ENCODE measurements around the gene FAXDC2.

The FAXDC2 gene

DNA sequence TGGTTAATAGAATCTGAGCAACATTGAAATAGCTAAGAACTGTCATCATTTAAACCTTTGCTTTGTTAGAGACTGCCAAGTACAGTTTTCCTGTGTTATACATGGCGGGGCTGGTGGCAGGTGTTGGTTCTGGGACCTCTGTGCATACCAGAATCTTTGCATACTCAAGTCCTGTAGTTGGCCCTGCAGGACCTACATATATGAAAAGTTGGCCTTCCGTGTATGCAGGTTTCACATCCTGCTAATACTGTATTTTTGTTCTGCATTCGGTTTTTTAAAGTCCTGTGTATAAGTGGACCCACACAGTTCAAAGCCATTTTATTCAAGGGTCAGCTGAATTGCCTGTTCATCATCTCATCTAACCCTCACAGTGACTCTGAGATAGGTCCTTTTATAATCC lies 58.9 kb downstream of the FAXDC2 start:
- Histone ChIP-seq H3K4me3 (ENCODE audit: low read length) (no peak overlapping the region), H3K27me3 (ENCODE audit: insufficient read depth, low read length) (no peaks in the 10 kb centered on the region), H3K9me3 (ENCODE audit: insufficient read depth, low read depth, low read length) (no peaks in the 10 kb centered on the region), H3K4me1 (ENCODE audit: insufficient read depth, low read length) (peaks cover 9% of the 10 kb centered on the region; the same call in 1 of the 2 replicates), H3K36me3 (ENCODE audit: insufficient read depth, low read length) (peaks cover 65% of the 10 kb centered on the region), H3K27ac (ENCODE audit: low read depth, low read length) (no peak overlapping the region), H3K9ac (ENCODE audit: low read depth, low read length) (no peak overlapping the region)
- WGBS = 97% methylated on average over 3 of the region's 3 CpGs

DNA sequence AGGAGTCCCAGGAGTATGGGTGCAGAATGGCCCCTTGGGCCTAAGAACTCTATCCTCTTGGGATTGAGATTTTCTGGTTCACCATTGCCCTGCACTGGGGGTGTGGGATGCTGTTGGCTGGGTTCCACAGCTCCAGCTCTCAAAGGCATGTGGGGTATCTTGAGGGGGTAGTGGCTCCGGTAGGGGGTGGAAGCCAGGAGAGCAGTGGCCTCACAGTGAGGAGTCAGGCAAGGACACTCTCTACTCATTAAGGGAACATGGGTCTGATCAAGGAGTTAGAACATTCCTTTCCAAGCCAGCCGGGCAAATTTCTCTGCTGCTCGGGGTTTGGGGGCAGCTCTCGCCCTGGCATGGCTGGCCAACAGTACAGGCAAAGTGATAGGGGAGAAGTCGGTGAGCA lies 62.2 kb downstream of the FAXDC2 start:
- Histone ChIP-seq H3K9ac (ENCODE audit: low read depth, low read length) (no peak overlapping the region; the same call in 1 of the 2 replicates), H3K4me1 (ENCODE audit: insufficient read depth, low read length) (peaks cover 32% of the 10 kb centered on the region), H3K27me3 (ENCODE audit: insufficient read depth, low read length) (no peaks in the 10 kb centered on the region), H3K36me3 (ENCODE audit: insufficient read depth, low read length) (peaks cover 36% of the 10 kb centered on the region), H3K4me3 (ENCODE audit: low read length) (no peak overlapping the region), H3K9me3 (ENCODE audit: insufficient read depth, low read depth, low read length) (no peaks in the 10 kb centered on the region), H3K27ac (ENCODE audit: low read depth, low read length) (0 out of 2 replicates have a peak overlapping the region, but pooled peaks have one; percentile 13)
- 98% methylated on average over 5 of the region's 5 CpGs for WGBS

DNA sequence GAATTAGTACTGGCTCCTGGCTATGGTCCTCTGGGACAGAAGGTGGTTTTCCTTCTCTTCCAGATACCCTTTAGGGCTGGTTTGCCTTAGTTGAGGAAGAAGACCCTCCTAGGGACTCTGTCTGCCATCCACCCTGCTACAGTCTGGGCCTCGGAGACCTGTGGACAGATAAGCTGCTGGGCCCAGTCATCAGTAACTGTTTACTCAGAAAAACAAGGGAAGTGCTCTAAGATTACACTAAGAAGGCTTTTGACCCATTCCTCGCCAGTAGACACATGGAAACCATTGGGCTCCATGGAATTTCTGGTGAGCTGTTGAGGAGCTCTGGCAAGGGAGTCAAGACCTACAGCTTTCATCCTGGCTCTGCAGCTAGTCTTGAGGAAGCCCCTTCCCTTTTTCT lies 64.0 kb downstream of the FAXDC2 start:
- H3K27ac ChIP-seq (ENCODE audit: low read depth, low read length) = no peak overlapping the region
- no peak overlapping the region for H3K4me3 ChIP-seq (ENCODE audit: low read length)
- no peak overlapping the region for H3K9ac ChIP-seq (ENCODE audit: low read depth, low read length)
- no peaks in the 10 kb centered on the region for H3K9me3 ChIP-seq (ENCODE audit: insufficient read depth, low read depth, low read length)
- peaks cover 50% of the 10 kb centered on the region for H3K4me1 ChIP-seq (ENCODE audit: insufficient read depth, low read length)
- 83% methylated on average over 2 of the region's 2 CpGs for WGBS
- H3K27me3 ChIP-seq (ENCODE audit: insufficient read depth, low read length) = no peaks in the 10 kb centered on the region
- peaks cover 18% of the 10 kb centered on the region for H3K36me3 ChIP-seq (ENCODE audit: insufficient read depth, low read length)

DNA sequence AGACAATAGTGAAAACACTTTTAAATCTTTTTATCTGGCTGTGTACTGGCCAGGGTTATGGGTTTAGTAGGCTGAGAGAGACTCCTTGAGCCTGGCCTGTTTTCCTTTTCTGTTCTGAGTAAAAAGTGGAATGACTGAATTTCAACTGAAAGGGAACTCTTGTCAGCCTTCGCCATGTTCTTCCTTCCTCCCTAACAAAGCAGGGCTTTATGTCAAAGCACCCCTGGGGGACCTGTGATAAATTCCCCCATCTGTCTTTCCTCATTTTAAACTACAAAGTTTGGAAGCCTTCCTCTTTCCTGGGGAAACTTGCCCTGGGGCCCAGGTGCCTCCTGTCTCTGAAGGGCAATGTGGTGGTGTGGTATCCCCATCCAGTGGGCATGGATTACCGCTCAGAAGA lies 65.5 kb downstream of the FAXDC2 start:
- H3K4me1 ChIP-seq (ENCODE audit: insufficient read depth, low read length) = peaks cover 50% of the 10 kb centered on the region
- 69% methylated on average over 2 of the region's 2 CpGs for WGBS

DNA sequence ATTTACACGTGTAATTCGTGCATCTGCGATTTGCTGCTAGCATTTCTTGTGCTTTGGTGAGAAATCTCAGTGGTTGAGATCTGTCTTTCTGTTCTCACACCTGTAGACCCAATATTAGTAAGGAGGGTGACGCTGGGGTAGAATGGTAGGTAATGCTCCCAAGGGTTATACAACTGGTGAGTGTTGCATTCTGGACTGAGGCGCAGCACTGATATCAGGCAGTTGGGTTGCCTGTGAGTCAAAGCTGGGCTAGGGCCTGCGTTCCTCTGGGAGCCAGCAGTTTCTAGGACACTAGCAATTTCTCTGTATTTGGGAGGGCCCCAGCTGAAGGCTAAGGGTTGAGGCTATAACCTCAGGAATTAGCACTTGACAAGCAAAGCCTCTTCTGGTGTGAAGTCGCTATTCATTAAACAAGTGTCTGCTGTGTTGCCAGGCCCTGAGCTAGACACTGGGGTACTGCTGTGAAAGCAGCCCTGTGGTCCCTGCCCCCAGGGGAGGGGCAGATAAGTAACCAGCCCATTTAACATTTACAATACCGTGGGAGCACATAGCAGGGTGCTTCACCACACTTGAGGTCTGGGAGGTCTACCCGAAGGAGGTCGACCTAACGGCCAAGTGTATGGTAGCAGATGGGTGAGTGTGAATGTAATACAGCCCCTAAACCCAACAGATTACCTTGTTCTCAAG lies 66.5 kb downstream of the FAXDC2 start:
- peaks cover 4% of the 10 kb centered on the region; the same call in 1 of the 2 replicates for H3K36me3 ChIP-seq (ENCODE audit: insufficient read depth, low read length)
- no peaks in the 10 kb centered on the region for H3K27me3 ChIP-seq (ENCODE audit: insufficient read depth, low read length)
- no peak overlapping the region for H3K4me3 ChIP-seq (ENCODE audit: low read length)
- no peak overlapping the region for H3K9ac ChIP-seq (ENCODE audit: low read depth, low read length)
- 68% methylated on average over 10 of the region's 11 CpGs for WGBS
- no peak overlapping the region for H3K27ac ChIP-seq (ENCODE audit: low read depth, low read length)
- H3K9me3 ChIP-seq (ENCODE audit: insufficient read depth, low read depth, low read length) = no peaks in the 10 kb centered on the region
- H3K4me1 ChIP-seq (ENCODE audit: insufficient read depth, low read length) = peaks cover 53% of the 10 kb centered on the region

More for the DNA sequence above, 65.5 kb downstream of the FAXDC2 start:
- peaks cover 3% of the 10 kb centered on the region; the same call in 1 of the 2 replicates for H3K36me3 ChIP-seq (ENCODE audit: insufficient read depth, low read length)
- no peaks in the 10 kb centered on the region for H3K9me3 ChIP-seq (ENCODE audit: insufficient read depth, low read depth, low read length)
- no peak overlapping the region; the same call in 1 of the 2 replicates for H3K27ac ChIP-seq (ENCODE audit: low read depth, low read length)
- no peak overlapping the region for H3K4me3 ChIP-seq (ENCODE audit: low read length)
- H3K27me3 ChIP-seq (ENCODE audit: insufficient read depth, low read length) = no peaks in the 10 kb centered on the region
- no peak overlapping the region for H3K9ac ChIP-seq (ENCODE audit: low read depth, low read length)

DNA sequence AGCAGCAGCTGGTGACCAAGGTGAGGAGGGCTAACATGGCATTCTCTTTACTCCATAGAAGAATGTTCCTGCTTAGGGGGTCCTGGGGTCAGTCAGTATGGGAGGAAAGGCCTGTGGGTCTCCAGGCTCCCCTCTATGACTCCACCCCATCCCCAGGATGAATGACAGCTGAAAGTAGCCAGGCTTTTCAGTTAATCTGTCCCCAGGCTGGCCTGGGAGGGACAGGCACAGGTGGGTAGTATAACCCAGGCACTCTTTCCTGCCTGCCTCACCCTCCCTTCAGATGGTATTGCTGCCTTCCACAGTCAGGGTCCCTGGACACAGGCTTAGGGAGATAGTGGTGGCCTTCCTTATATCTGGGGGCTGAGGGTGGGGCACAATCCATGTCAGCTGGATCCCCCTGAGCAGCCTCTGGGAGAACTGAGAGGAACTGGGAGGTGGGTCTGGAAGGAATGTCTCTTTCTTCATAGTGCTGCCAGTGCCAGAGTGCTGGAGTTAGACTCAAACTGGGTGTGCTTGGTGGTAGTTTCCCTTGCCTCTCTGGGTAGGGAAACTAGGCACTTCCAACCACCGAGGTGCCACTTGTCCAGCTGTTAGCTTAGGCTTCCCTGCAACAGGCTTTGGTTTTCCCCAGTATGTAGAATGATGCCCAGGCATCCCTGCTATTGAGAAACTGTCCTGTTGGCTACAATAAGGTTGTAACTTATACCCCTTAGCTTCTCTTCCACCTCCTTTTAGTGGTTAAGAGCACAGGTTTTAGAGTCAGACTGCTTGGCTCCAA lies 67.4 kb downstream of the FAXDC2 start:
- H3K9me3 ChIP-seq (ENCODE audit: insufficient read depth, low read depth, low read length) = no peaks in the 10 kb centered on the region
- WGBS = 92% methylated on average over 1 of the region's 1 CpG
- peaks cover 54% of the 10 kb centered on the region for H3K4me1 ChIP-seq (ENCODE audit: insufficient read depth, low read length)
- no peak overlapping the region for H3K27ac ChIP-seq (ENCODE audit: low read depth, low read length)
- peaks cover 8% of the 10 kb centered on the region; the same call in 1 of the 2 replicates for H3K36me3 ChIP-seq (ENCODE audit: insufficient read depth, low read length)
- no peaks in the 10 kb centered on the region for H3K27me3 ChIP-seq (ENCODE audit: insufficient read depth, low read length)
- no peak overlapping the region for H3K4me3 ChIP-seq (ENCODE audit: low read length)
- no peak overlapping the region for H3K9ac ChIP-seq (ENCODE audit: low read depth, low read length)

DNA sequence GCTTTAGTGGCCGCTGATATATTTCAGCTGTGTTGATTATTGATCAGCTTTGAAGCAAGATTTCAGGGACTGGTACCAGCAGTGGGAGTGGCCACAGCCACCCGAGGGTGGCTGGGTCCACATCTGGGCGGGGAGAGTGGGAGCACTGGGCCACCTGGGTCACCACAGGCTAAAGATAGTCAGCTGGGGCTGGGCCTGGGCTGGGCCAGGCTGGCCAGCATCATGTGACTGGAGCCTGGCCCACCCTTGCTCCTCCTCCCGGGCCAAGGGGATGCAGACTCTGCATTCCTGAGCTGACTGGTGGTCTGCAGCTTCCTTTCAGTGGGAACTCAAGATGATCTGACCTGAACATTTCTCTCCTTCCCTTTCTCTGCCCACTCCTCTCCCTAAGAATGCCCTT lies 68.1 kb downstream of the FAXDC2 start:
- H3K36me3 ChIP-seq (ENCODE audit: insufficient read depth, low read length) = peaks cover 8% of the 10 kb centered on the region; the same call in 1 of the 2 replicates
- no peak overlapping the region for H3K27ac ChIP-seq (ENCODE audit: low read depth, low read length)
- H3K27me3 ChIP-seq (ENCODE audit: insufficient read depth, low read length) = no peaks in the 10 kb centered on the region

DNA sequence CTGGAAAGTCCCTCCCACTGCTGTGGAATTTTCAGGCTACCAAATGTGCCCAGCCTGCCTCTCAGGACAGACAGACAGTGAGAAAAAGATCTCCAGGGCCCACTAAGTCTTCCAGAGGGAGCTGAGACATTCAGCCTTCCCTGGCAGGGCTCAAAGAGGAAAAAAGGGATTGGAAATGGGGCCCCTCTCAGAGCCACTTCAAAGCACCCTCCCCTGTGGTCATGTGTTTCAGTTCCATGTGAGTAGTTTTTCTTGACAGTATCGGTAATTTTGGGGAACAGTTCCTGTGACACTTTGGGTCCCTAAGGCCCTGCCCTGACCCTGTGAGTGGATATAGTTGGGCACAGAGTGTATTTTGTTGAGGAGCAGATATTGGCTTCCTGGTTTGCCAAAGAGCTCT lies 70.3 kb downstream of the FAXDC2 start:
- Histone ChIP-seq H3K9ac (ENCODE audit: low read depth, low read length) (no peak overlapping the region), H3K9me3 (ENCODE audit: insufficient read depth, low read depth, low read length) (no peaks in the 10 kb centered on the region), H3K36me3 (ENCODE audit: insufficient read depth, low read length) (peaks cover 10% of the 10 kb centered on the region; the same call in 1 of the 2 replicates), H3K27ac (ENCODE audit: low read depth, low read length) (no peak overlapping the region; the same call in 1 of the 2 replicates), H3K4me3 (ENCODE audit: low read length) (no peak overlapping the region), H3K27me3 (ENCODE audit: insufficient read depth, low read length) (no peaks in the 10 kb centered on the region), H3K4me1 (ENCODE audit: insufficient read depth, low read length) (peaks cover 58% of the 10 kb centered on the region)
- 95% methylated on average over 1 of the region's 1 CpG for WGBS

More for the DNA sequence above, 68.1 kb downstream of the FAXDC2 start:
- Histone ChIP-seq H3K9me3 (ENCODE audit: insufficient read depth, low read depth, low read length) (no peaks in the 10 kb centered on the region), H3K4me1 (ENCODE audit: insufficient read depth, low read length) (peaks cover 49% of the 10 kb centered on the region), H3K9ac (ENCODE audit: low read depth, low read length) (no peak overlapping the region), H3K4me3 (ENCODE audit: low read length) (no peak overlapping the region)
- WGBS = 61% methylated on average over 4 of the region's 4 CpGs

DNA sequence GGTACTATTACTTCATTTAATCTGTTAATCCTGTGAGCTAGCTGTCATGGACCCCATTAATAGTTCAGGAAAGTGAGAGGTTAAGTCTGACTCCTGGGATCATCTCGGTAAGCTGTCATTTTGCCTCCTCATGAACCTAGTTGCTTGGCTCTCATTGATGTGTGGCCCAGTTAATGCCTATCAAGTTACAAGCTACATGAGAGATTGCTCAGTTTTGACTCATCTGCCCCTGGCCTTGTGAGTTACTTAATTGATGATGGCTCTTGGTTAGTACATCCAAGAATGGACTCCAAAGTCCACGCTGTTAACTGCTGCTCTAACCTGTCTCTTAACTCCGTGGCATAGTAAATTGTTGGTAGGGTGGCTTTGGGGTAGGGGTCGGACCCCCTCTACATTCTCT lies 71.3 kb downstream of the FAXDC2 start:
- 97% methylated on average over 3 of the region's 4 CpGs for WGBS
- H3K27ac ChIP-seq (ENCODE audit: low read depth, low read length) = no peak overlapping the region
- H3K27me3 ChIP-seq (ENCODE audit: insufficient read depth, low read length) = no peaks in the 10 kb centered on the region
- H3K9ac ChIP-seq (ENCODE audit: low read depth, low read length) = no peak overlapping the region
- no peaks in the 10 kb centered on the region for H3K9me3 ChIP-seq (ENCODE audit: insufficient read depth, low read depth, low read length)
- peaks cover 10% of the 10 kb centered on the region; the same call in 1 of the 2 replicates for H3K36me3 ChIP-seq (ENCODE audit: insufficient read depth, low read length)
- H3K4me1 ChIP-seq (ENCODE audit: insufficient read depth, low read length) = peaks cover 58% of the 10 kb centered on the region
- no peak overlapping the region for H3K4me3 ChIP-seq (ENCODE audit: low read length)

DNA sequence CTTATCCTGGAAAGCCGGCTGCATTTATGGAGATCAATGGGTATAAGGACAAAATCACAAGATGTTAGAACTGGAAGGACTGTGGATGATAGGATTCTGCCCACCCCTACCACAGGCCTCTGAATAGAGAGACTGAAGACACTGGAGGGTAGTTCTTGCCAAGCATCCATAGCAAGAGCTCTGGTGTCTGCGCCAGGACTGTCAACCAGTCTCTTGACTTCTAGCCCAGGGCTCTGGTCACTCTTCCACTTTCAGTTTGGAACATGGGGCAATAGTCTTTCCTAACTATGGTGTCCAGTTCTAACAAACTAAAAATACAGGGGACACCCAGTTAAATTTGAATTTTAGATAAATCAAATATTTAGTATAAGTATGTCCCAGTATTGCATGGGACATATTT lies 71.9 kb downstream of the FAXDC2 start:
- H3K27me3 ChIP-seq (ENCODE audit: insufficient read depth, low read length) = no peaks in the 10 kb centered on the region
- H3K9me3 ChIP-seq (ENCODE audit: insufficient read depth, low read depth, low read length) = no peaks in the 10 kb centered on the region
- WGBS = 94% methylated on average over 2 of the region's 2 CpGs
- peaks cover 10% of the 10 kb centered on the region; the same call in 1 of the 2 replicates for H3K36me3 ChIP-seq (ENCODE audit: insufficient read depth, low read length)
- no peak overlapping the region for H3K27ac ChIP-seq (ENCODE audit: low read depth, low read length)
- no peak overlapping the region for H3K4me3 ChIP-seq (ENCODE audit: low read length)
- H3K4me1 ChIP-seq (ENCODE audit: insufficient read depth, low read length) = peaks cover 58% of the 10 kb centered on the region
- H3K9ac ChIP-seq (ENCODE audit: low read depth, low read length) = no peak overlapping the region

DNA sequence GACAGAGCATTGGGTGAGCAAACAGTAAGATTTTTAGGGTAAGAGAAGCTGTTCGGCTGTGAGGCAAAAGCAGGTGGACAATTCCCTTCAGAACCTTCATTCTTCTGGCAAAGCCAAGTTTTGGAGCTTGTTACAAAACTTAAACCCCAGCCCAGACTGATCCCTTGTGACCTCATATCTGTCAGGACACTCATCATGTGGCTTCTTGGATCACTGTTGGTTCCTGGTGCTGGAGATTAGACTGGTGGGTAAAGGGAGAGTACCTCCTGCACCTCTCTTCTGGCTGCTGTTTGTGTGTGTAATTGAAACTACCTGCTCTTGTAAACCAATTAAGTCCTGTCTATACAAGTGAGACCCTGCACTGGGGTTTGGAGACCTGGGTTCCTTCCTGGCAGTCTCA lies 74.2 kb downstream of the FAXDC2 start:
- H3K27ac ChIP-seq (ENCODE audit: low read depth, low read length) = no peak overlapping the region; the same call in 1 of the 2 replicates
- H3K9me3 ChIP-seq (ENCODE audit: insufficient read depth, low read depth, low read length) = no peaks in the 10 kb centered on the region
- 87% methylated on average over 1 of the region's 1 CpG for WGBS
- no peak overlapping the region for H3K4me3 ChIP-seq (ENCODE audit: low read length)
- H3K36me3 ChIP-seq (ENCODE audit: insufficient read depth, low read length) = peaks cover 13% of the 10 kb centered on the region
- H3K27me3 ChIP-seq (ENCODE audit: insufficient read depth, low read length) = no peaks in the 10 kb centered on the region
- peaks cover 56% of the 10 kb centered on the region for H3K4me1 ChIP-seq (ENCODE audit: insufficient read depth, low read length)
- no peak overlapping the region for H3K9ac ChIP-seq (ENCODE audit: low read depth, low read length)
